ENCODE measurements around the gene METTL2B.

DNA sequence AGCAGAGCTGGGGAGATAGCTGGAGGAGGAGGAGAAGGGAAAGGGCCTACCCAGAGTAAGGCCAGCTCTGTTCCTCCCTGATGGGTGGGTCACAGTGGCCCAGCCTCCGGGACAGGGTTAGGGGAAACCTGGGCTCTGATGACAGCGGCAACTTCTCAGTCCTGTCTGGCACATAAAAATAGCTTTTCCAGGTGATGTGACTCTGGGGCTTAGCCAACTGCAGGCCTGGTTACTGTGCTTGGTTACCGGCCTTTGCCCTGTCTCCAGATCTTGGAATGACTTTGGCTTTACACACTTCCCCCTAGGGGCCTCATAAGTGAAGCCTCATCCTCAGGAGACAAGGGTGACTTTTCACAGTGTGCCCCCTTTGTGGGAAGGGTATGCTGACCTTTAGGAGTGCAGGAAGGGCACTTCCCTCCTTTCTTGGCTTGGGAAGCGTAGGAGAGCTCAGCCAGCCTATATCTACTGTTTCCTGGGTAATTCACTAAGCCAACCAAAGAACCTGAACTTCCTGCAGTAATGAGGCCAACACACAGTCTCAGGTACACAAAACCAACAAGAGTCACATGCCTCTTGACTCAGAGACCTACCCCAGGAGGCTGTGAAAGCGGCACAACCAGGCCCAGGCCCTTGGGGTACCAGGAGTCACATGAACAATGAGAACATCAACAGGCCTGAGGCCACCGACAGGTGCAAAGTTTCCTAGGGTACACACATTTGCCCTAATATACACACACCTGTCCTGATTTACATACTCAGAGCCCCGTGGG, 32.5 kb upstream of the METTL2B start:
- TF ChIP-seq, protein P1, sequence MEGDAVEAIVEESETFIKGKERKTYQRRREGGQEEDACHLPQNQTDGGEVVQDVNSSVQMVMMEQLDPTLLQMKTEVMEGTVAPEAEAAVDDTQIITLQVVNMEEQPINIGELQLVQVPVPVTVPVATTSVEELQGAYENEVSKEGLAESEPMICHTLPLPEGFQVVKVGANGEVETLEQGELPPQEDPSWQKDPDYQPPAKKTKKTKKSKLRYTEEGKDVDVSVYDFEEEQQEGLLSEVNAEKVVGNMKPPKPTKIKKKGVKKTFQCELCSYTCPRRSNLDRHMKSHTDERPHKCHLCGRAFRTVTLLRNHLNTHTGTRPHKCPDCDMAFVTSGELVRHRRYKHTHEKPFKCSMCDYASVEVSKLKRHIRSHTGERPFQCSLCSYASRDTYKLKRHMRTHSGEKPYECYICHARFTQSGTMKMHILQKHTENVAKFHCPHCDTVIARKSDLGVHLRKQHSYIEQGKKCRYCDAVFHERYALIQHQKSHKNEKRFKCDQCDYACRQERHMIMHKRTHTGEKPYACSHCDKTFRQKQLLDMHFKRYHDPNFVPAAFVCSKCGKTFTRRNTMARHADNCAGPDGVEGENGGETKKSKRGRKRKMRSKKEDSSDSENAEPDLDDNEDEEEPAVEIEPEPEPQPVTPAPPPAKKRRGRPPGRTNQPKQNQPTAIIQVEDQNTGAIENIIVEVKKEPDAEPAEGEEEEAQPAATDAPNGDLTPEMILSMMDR (IDR thresholded peaks at IDR 0.05) = no peak
- TF ChIP-seq EZH2 (IDR thresholded peaks at IDR 0.05) (no peak), EZH2phosphoT487 (IDR thresholded peaks at IDR 0.05) (no peak)

Measured in neural progenitor cell (in vitro differentiated cells).